ENCODE measurements around the gene CBX4. TPM values are rescaled to one million over a fixed set of nuclear protein-coding genes. Genes with fewer than 3 reads are reported as not detected.

CBX4 gene
- polyA plus RNA-seq, 2 donors: 10.7 to 15.8 TPM

GRCh38 chr17:79842656-79843473, 3.6 kb upstream of the CBX4 start:
- H3K27ac ChIP-seq (ENCODE audit: low read depth in 2 of 2, low read length in 1 of 2): no peak overlapping the region
- H3K36me3 ChIP-seq (ENCODE audit: control insufficient read depth in 2 of 2, insufficient read depth in 2 of 2, low read length in 1 of 2): no peaks in the 10 kb centered on the region
- peaks cover 0 to 22% of the 10 kb centered on the region in 2 donors for H3K27me3 ChIP-seq (ENCODE audit: control insufficient read depth in 1 of 2, insufficient read depth in 2 of 2, low read length in 2 of 2)
- peaks cover 0 to 5% of the 10 kb centered on the region in 2 donors for H3K9me3 ChIP-seq (ENCODE audit: control insufficient read depth in 2 of 2, insufficient read depth in 1 of 2, low read depth in 1 of 2, low read length in 1 of 2)
- H3K4me3 ChIP-seq (ENCODE audit: low read depth in 1 of 2, low read length in 2 of 2): peak overlapping the region; percentile 43 to 47
- 3 to 4% methylated on average over 53 to 66 of the region's 66 CpGs for WGBS, 2 donors
- peaks cover 6 to 15% of the 10 kb centered on the region in 2 donors for H3K4me1 ChIP-seq (ENCODE audit: control insufficient read depth in 2 of 2, insufficient read depth in 2 of 2, low read length in 1 of 2)

DNA sequence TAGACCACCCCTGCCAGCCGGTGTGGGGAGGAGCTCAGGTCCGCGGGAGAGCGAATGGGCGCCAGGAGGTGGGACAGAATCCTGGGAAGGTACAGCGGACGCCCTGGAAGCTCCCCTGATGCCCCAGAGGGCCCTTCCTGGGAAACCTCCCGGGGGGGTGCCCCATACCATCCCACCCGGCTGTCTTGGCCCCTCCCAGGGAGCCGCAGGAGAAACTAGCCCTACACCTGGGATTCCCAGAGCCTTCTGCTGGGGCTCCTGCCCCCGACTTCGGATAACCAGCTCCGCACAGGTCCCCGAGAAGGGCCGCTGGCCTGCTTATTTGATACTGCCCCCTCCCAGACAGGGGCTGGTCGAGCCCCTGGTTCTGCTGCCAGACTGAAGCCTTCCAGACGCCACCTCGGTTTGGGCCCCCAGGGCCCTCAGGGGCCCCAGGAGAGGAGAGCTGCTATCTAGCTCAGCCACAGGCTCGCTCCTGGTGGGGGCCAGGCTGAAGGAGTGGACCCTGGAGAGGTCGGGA, 3.0 kb upstream of the CBX4 start:
- 12 to 13% methylated on average over 18 to 20 of the region's 20 CpGs for WGBS, 2 donors
- H3K9me3 ChIP-seq (ENCODE audit: control insufficient read depth in 2 of 2, insufficient read depth in 1 of 2, low read depth in 1 of 2, low read length in 1 of 2): peaks cover 0 to 5% of the 10 kb centered on the region in 2 donors
- peaks cover 8 to 20% of the 10 kb centered on the region in 2 donors for H3K4me1 ChIP-seq (ENCODE audit: control insufficient read depth in 2 of 2, insufficient read depth in 2 of 2, low read length in 1 of 2)
- peaks cover 0 to 22% of the 10 kb centered on the region in 2 donors for H3K27me3 ChIP-seq (ENCODE audit: control insufficient read depth in 1 of 2, insufficient read depth in 2 of 2, low read length in 2 of 2)
- no peak overlapping the region for H3K27ac ChIP-seq (ENCODE audit: low read depth in 2 of 2, low read length in 1 of 2)
- H3K4me3 ChIP-seq (ENCODE audit: low read depth in 1 of 2, low read length in 2 of 2): no peak overlapping the region
- no peaks in the 10 kb centered on the region for H3K36me3 ChIP-seq (ENCODE audit: control insufficient read depth in 2 of 2, insufficient read depth in 2 of 2, low read length in 1 of 2)

DNA sequence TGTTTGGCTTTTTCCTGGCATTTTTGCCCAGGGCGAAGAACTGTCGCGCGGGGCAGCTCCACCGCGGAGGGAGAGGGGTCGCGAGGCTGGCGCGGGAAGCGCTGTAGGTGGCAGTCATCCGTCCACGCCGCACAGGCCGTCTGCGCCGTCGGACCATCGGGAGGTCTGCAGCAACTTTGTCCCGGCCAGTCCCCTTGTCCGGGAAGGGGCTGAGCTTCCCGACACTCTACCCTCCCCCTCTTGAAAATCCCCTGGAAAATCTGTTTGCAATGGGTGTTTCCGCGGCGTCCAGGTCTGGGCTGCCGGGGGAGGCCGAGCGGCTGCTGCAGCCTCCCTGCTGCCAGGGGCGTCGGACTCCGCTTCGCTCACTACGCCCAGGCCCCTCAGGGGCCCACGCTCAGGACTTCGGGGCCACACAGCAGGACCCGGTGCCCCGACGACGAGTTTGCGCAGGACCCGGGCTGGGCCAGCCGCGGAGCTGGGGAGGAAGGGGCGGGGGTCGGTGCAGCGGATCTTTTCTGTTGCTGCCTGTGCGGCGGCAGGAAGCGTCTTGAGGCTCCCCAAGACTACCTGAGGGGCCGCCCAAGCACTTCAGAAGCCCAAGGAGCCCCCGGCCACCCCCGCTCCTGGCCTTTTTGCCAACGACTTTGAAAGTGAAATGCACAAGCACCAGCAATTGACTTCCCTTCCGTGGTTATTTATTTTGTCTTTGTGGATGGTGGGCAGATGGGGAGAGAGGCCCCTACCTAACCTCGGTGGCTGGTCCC, 2.3 kb upstream of the CBX4 start:
- Histone ChIP-seq H3K27me3 (ENCODE audit: control insufficient read depth in 1 of 2, insufficient read depth in 2 of 2, low read length in 2 of 2) (peaks cover 0 to 22% of the 10 kb centered on the region in 2 donors), H3K9me3 (ENCODE audit: control insufficient read depth in 2 of 2, insufficient read depth in 1 of 2, low read depth in 1 of 2, low read length in 1 of 2) (peaks cover 0 to 5% of the 10 kb centered on the region in 2 donors), H3K27ac (ENCODE audit: low read depth in 2 of 2, low read length in 1 of 2) (no peak overlapping the region), H3K4me3 (ENCODE audit: low read depth in 1 of 2, low read length in 2 of 2) (no peak overlapping the region), H3K4me1 (ENCODE audit: control insufficient read depth in 2 of 2, insufficient read depth in 2 of 2, low read length in 1 of 2) (peaks cover 8 to 26% of the 10 kb centered on the region in 2 donors), H3K36me3 (ENCODE audit: control insufficient read depth in 2 of 2, insufficient read depth in 2 of 2, low read length in 1 of 2) (peaks cover 0 to 3% of the 10 kb centered on the region in 2 donors)
- 3% methylated on average over 54 to 55 of the region's 55 CpGs for WGBS, 2 donors

DNA sequence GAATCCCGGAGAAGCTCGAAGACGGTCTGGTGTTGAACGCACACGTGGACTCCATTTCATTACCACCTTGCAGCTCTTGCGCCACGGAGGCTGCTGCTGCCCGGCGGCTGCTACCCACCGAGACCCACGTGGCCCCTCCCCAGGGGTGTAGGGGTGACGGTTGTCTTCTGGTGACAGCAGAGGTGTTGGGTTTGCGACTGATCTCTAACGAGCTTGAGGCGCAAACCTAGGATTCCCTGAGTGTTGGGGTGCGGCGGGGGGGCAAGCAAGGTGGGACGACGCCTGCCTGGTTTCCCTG, 1.7 kb upstream of the CBX4 start:
- Histone ChIP-seq H3K9me3 (ENCODE audit: control insufficient read depth in 2 of 2, insufficient read depth in 1 of 2, low read depth in 1 of 2, low read length in 1 of 2) (peaks cover 0 to 5% of the 10 kb centered on the region in 2 donors), H3K4me3 (ENCODE audit: low read depth in 1 of 2, low read length in 2 of 2) (no peak overlapping the region), H3K27me3 (ENCODE audit: control insufficient read depth in 1 of 2, insufficient read depth in 2 of 2, low read length in 2 of 2) (peaks cover 0 to 22% of the 10 kb centered on the region in 2 donors), H3K36me3 (ENCODE audit: control insufficient read depth in 2 of 2, insufficient read depth in 2 of 2, low read length in 1 of 2) (peaks cover 0 to 3% of the 10 kb centered on the region in 2 donors), H3K27ac (ENCODE audit: low read depth in 2 of 2, low read length in 1 of 2) (no peak overlapping the region), H3K4me1 (ENCODE audit: control insufficient read depth in 2 of 2, insufficient read depth in 2 of 2, low read length in 1 of 2) (peaks cover 8 to 32% of the 10 kb centered on the region in 2 donors)
- WGBS, 2 donors: 3% methylated on average over 19 of the region's 19 CpGs

DNA sequence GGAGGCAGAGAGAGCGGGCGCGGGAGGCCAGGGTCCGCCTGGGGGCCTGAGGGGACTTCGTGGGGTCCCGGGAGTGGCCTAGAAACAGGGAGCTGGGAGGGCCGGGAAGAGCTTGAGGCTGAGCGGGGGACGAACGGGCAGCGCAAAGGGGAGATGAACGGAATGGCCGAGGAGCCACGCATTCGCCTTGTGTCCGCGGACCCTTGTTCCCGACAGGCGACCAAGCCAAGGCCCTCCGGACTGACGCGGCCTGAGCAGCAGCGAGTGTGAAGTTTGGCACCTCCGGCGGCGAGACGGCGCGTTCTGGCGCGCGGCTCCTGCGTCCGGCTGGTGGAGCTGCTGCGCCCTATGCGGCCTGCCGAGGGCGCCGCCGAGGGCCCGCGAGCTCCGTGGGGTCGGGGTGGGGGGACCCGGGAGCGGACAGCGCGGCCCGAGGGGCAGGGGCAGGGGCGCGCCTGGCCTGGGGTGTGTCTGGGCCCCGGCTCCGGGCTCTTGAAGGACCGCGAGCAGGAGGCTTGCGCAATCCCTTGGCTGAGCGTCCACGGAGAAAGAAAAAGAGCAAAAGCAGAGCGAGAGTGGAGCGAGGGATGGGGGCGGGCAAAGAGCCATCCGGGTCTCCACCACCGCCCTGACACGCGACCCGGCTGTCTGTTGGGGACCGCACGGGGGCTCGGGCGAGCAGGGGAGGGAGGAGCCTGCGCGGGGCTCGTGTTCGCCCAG, 1.2 kb upstream of the CBX4 start:
- 6 to 7% methylated on average over 72 to 74 of the region's 74 CpGs for WGBS, 2 donors
- Histone ChIP-seq H3K27me3 (ENCODE audit: control insufficient read depth in 1 of 2, insufficient read depth in 2 of 2, low read length in 2 of 2) (peaks cover 0 to 22% of the 10 kb centered on the region in 2 donors), H3K4me3 (ENCODE audit: low read depth in 1 of 2, low read length in 2 of 2) (peak overlapping the region; percentile 32 to 80), H3K36me3 (ENCODE audit: control insufficient read depth in 2 of 2, insufficient read depth in 2 of 2, low read length in 1 of 2) (peaks cover 0 to 5% of the 10 kb centered on the region in 2 donors), H3K9me3 (ENCODE audit: control insufficient read depth in 2 of 2, insufficient read depth in 1 of 2, low read depth in 1 of 2, low read length in 1 of 2) (peaks cover 0 to 5% of the 10 kb centered on the region in 2 donors), H3K27ac (ENCODE audit: low read depth in 2 of 2, low read length in 1 of 2) (peak overlapping the region; percentile 97 to 99), H3K4me1 (ENCODE audit: control insufficient read depth in 2 of 2, insufficient read depth in 2 of 2, low read length in 1 of 2) (peaks cover 8 to 34% of the 10 kb centered on the region in 2 donors)

GRCh38 chr17:79838522-79839274, 542 bp downstream of the CBX4 start:
- WGBS, 2 donors: 1 to 2% methylated on average over 30 to 66 of the region's 67 CpGs
- Histone ChIP-seq H3K9me3 (ENCODE audit: control insufficient read depth in 2 of 2, insufficient read depth in 1 of 2, low read depth in 1 of 2, low read length in 1 of 2) (peaks cover 0 to 5% of the 10 kb centered on the region in 2 donors), H3K27me3 (ENCODE audit: control insufficient read depth in 1 of 2, insufficient read depth in 2 of 2, low read length in 2 of 2) (peaks cover 0 to 22% of the 10 kb centered on the region in 2 donors), H3K4me3 (ENCODE audit: low read depth in 1 of 2, low read length in 2 of 2) (peak overlapping the region; percentile 66 to 80), H3K27ac (ENCODE audit: low read depth in 2 of 2, low read length in 1 of 2) (peak overlapping the region; percentile 97 to 99), H3K4me1 (ENCODE audit: control insufficient read depth in 2 of 2, insufficient read depth in 2 of 2, low read length in 1 of 2) (peaks cover 5 to 33% of the 10 kb centered on the region in 2 donors), H3K36me3 (ENCODE audit: control insufficient read depth in 2 of 2, insufficient read depth in 2 of 2, low read length in 1 of 2) (peaks cover 3 to 23% of the 10 kb centered on the region in 2 donors)

GRCh38 chr17:79837888-79838521, 1.2 kb downstream of the CBX4 start:
- Histone ChIP-seq H3K27ac (ENCODE audit: low read depth in 2 of 2, low read length in 1 of 2) (peak overlapping the region; percentile 97 to 99), H3K36me3 (ENCODE audit: control insufficient read depth in 2 of 2, insufficient read depth in 2 of 2, low read length in 1 of 2) (peaks cover 5 to 25% of the 10 kb centered on the region in 2 donors), H3K4me1 (ENCODE audit: control insufficient read depth in 2 of 2, insufficient read depth in 2 of 2, low read length in 1 of 2) (peaks cover 5 to 33% of the 10 kb centered on the region in 2 donors), H3K27me3 (ENCODE audit: control insufficient read depth in 1 of 2, insufficient read depth in 2 of 2, low read length in 2 of 2) (peaks cover 0 to 18% of the 10 kb centered on the region in 2 donors), H3K9me3 (ENCODE audit: control insufficient read depth in 2 of 2, insufficient read depth in 1 of 2, low read depth in 1 of 2, low read length in 1 of 2) (peaks cover 0 to 5% of the 10 kb centered on the region in 2 donors), H3K4me3 (ENCODE audit: low read depth in 1 of 2, low read length in 2 of 2) (peak overlapping the region; percentile 66 to 80)
- 1 to 2% methylated on average over 30 of the region's 30 CpGs for WGBS, 2 donors

DNA sequence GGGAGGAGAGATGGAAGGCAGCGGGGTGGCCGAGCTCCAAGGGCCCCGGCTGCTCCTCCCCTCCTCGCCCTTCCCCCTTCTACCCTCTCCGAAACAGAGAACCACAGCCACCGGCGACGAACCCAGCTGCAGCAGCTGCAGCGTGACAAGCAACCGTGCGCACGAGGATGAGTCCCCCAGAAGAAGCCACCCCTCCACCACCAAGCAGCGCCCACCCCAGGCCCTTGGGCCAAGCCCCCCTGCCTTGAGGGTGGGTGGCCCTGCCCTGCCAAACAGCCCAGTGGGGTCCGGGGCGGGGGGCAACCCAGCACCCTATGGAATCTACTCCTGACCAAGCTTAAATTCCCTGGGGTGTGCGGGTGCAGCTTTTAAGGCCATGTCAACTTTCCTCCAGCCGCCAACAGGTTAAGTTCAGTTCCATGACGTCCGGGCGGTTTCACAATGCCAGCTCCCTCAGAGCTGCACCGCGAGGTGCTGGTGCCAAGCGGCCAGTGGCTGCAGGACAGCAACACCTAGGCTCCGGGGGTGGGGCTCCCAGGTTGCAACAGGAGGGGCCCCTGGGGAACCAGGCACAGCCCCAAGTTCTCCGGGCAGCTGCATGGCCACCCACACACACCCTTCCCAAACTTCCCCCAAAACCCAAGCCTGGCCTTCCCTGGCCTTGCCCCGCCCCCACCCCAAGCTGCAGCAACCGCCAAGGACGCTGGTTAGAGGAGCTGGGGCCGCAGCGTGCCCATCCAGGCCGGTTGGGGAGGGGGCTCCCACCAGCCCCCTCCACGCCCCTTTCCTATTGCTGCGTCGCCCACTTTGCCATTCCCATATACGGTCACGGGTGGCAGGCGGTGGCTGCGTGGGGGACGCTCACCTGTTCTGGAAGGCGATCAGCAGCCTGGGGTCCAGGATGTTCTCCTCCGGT, 2.0 kb downstream of the CBX4 start:
- Histone ChIP-seq H3K4me1 (ENCODE audit: control insufficient read depth in 2 of 2, insufficient read depth in 2 of 2, low read length in 1 of 2) (peaks cover 11 to 31% of the 10 kb centered on the region in 2 donors), H3K4me3 (ENCODE audit: low read depth in 1 of 2, low read length in 2 of 2) (peak overlapping the region; percentile 66 to 80)
- 13 to 15% methylated on average over 41 of the region's 41 CpGs for WGBS, 2 donors

More for the DNA sequence above, 2.0 kb downstream of the CBX4 start:
- Histone ChIP-seq H3K36me3 (ENCODE audit: control insufficient read depth in 2 of 2, insufficient read depth in 2 of 2, low read length in 1 of 2) (peaks cover 5 to 25% of the 10 kb centered on the region in 2 donors), H3K27ac (ENCODE audit: low read depth in 2 of 2, low read length in 1 of 2) (peak overlapping the region; percentile 97 to 99), H3K27me3 (ENCODE audit: control insufficient read depth in 1 of 2, insufficient read depth in 2 of 2, low read length in 2 of 2) (peaks cover 0 to 14% of the 10 kb centered on the region in 2 donors), H3K9me3 (ENCODE audit: control insufficient read depth in 2 of 2, insufficient read depth in 1 of 2, low read depth in 1 of 2, low read length in 1 of 2) (peaks cover 0 to 5% of the 10 kb centered on the region in 2 donors)

All from esophagus (tissue), 2 donors.